Tibial nerve (tissue), 4 donors: ENCODE results near the gene GRIN2C.

Source experiments
- CTCF ChIP-seq, 5 experiments: fragments of 200-600 bp in 3 of 5; fragments of 450-650 bp in 2 of 5; sonication (generic) in 3 of 5; IDR thresholded peaks; one replicate each; pipeline ENCODE4 v1.5.1; 2016 to 2019; ENCODE audit warnings: antibody characterized with exemption in 5 of 5, mild to moderate bottlenecking in 3 of 5, moderate library complexity in 2 of 5
- EP300 ChIP-seq, 2 donors: sonication (generic); formaldehyde crosslinking; IDR thresholded peaks; one replicate each; pipeline ENCODE4 v1.6.1; 2017; ENCODE audit warnings: antibody characterized with exemption in 2 of 2, mild to moderate bottlenecking in 1 of 2
- POLR2A ChIP-seq, 2 donors: fragments of 450-650 bp; IDR thresholded peaks; one replicate each; pipeline ENCODE4 v1.6.1; 2017; ENCODE audit warnings: antibody characterized with exemption in 2 of 2, mild to moderate bottlenecking in 2 of 2, moderate library complexity in 2 of 2

- TF ChIP-seq POLR2A (IDR thresholded peaks at IDR 0.05) (no peak), CTCF (IDR thresholded peaks at IDR 0.05) (no peak), EP300 (IDR thresholded peaks at IDR 0.05) (no peak)
Observed at GRCh38 chr17:74860229-74860871, 665 bp upstream of the GRIN2C start.
